GM18498 (cell line): ENCODE data around the gene MST1.
"Not testable (repeated sequence)": the region's sequence is repeated elsewhere in the genome, so short reads cannot be mapped to it uniquely, and the experiment has no call there.

Experiments
- ATAC-seq: cut with Tn5 transposase; IDR thresholded peaks from one replicate; pipeline ENCODE4 v1.9.1; 2021; ENCODE audit warnings: mild to moderate bottlenecking, moderate library complexity; ENCODE audit not compliant: unreplicated experiment

Gene MST1

GRCh38 chr3:49701388-49702077 is 12.3 kb upstream of the MST1 start:
- ATAC-seq, result no peak

GRCh38 chr3:49700453-49701128 is 11.3 kb upstream of the MST1 start:
- ATAC-seq, result no peak

GRCh38 chr3:49700014-49700413 is 10.7 kb upstream of the MST1 start:
- ATAC-seq, result no peak

GRCh38 chr3:49699281-49699979 is 10.2 kb upstream of the MST1 start:
- no peak for ATAC-seq

GRCh38 chr3:49695350-49696015 is 6.2 kb upstream of the MST1 start:
- ATAC-seq, result not testable (repeated sequence)

GRCh38 chr3:49694409-49695070 is 5.3 kb upstream of the MST1 start:
- ATAC-seq, result not testable (repeated sequence)

GRCh38 chr3:49691481-49691880 is 2.2 kb upstream of the MST1 start:
- not testable (repeated sequence) for ATAC-seq

- not testable (repeated sequence) for ATAC-seq
These were observed 1.6 kb upstream of the MST1 start for GRCh38 chr3:49690856-49691255.

- ATAC-seq, result not testable (repeated sequence)
These were observed 792 bp upstream of the MST1 start for GRCh38 chr3:49689908-49690624.

- ATAC-seq, result peak; percentile 3
These were observed 782 bp downstream of the MST1 start for GRCh38 chr3:49688338-49689045.

- not testable (repeated sequence) for ATAC-seq
These were observed 1.9 kb downstream of the MST1 start for GRCh38 chr3:49687424-49687795.

- not testable (repeated sequence) for ATAC-seq
These were observed 2.4 kb downstream of the MST1 start for GRCh38 chr3:49686769-49687423.

- ATAC-seq, result not testable (repeated sequence)
These were observed 2.9 kb downstream of the MST1 start for GRCh38 chr3:49686346-49686745.

- not testable (repeated sequence) for ATAC-seq
These were observed 3.4 kb downstream of the MST1 start for GRCh38 chr3:49685846-49686245.

GRCh38 chr3:49685103-49685502 is 4.2 kb downstream of the MST1 start:
- ATAC-seq, result not testable (repeated sequence)

- ATAC-seq, result not testable (repeated sequence)
These were observed 4.8 kb downstream of the MST1 start for GRCh38 chr3:49684453-49684852.

- no peak for ATAC-seq
These were observed 6.1 kb downstream of the MST1 start for GRCh38 chr3:49683162-49683561.

- no peak for ATAC-seq
These were observed 7.7 kb downstream of the MST1 start for GRCh38 chr3:49681543-49681942.

GRCh38 chr3:49681232-49681522 is 8.1 kb downstream of the MST1 start:
- ATAC-seq, result no peak
